Astrocyte (in vitro differentiated cells and primary cell): ENCODE data around the gene PFDN1.

Experiments used
- CTCF ChIP-seq: IDR thresholded peaks from 2 replicates; pipeline ENCODE4 v1.5.1; 2011; ENCODE audit warnings: low read depth, mild to moderate bottlenecking, inconsistent platforms, low read length, moderate library complexity; ENCODE audit not compliant: insufficient read depth
- EZH2 ChIP-seq: IDR thresholded peaks from 2 replicates; pipeline ENCODE4 v1.6.1; 2012; ENCODE audit warnings: mild to moderate bottlenecking, low read length, inconsistent platforms; ENCODE audit not compliant: insufficient read depth

GRCh38 chr5:140302786-140303639, at the start of gene PFDN1:
- TF ChIP-seq CTCF: no peak
- no peak for TF ChIP-seq EZH2
